HG02938 (cell line): ENCODE data around the gene IQCM.
A peak's percentile ranks its signal among the peaks of the same experiment; 100 is the strongest.

Experiments
- ATAC-seq: cut with Tn5 transposase; IDR thresholded peaks from one replicate; pipeline ENCODE4 v1.9.1; 2021; ENCODE audit warnings: mild to moderate bottlenecking, moderate library complexity; ENCODE audit not compliant: unreplicated experiment

IQCM gene

GRCh38 chr4:149713031-149713430 lies 102.6 kb downstream of the IQCM start:
- no peak for ATAC-seq

GRCh38 chr4:149711593-149712365 lies 103.9 kb downstream of the IQCM start:
- ATAC-seq: no peak

- no peak for ATAC-seq
These were observed 106.0 kb downstream of the IQCM start for GRCh38 chr4:149709640-149710039.

- no peak for ATAC-seq
These were observed 107.0 kb downstream of the IQCM start for GRCh38 chr4:149708513-149709130.

- no peak for ATAC-seq
These were observed 107.8 kb downstream of the IQCM start for GRCh38 chr4:149707862-149708261.

- ATAC-seq: no peak
These were observed 108.7 kb downstream of the IQCM start for GRCh38 chr4:149706942-149707341.

GRCh38 chr4:149702414-149703293 lies 113.0 kb downstream of the IQCM start:
- peak; percentile 61 for ATAC-seq

- no peak for ATAC-seq
These were observed 114.0 kb downstream of the IQCM start for GRCh38 chr4:149701435-149702156.

- ATAC-seq: no peak
These were observed 115.4 kb downstream of the IQCM start for GRCh38 chr4:149700272-149700671.

GRCh38 chr4:149699642-149700041 lies 116.0 kb downstream of the IQCM start:
- no peak for ATAC-seq

GRCh38 chr4:149690726-149691125 lies 124.9 kb downstream of the IQCM start:
- ATAC-seq: no peak

GRCh38 chr4:149684516-149684915 lies 131.1 kb downstream of the IQCM start:
- no peak for ATAC-seq

- peak; percentile 98 for ATAC-seq
These were observed 139.6 kb downstream of the IQCM start for GRCh38 chr4:149676076-149676475.

- no peak for ATAC-seq
These were observed 169.9 kb downstream of the IQCM start for GRCh38 chr4:149645790-149646189.

- ATAC-seq: no peak
These were observed 177.6 kb downstream of the IQCM start for GRCh38 chr4:149638073-149638472.

GRCh38 chr4:149634368-149634767 lies 181.3 kb downstream of the IQCM start:
- no peak for ATAC-seq

- ATAC-seq: no peak
These were observed 184.0 kb downstream of the IQCM start for GRCh38 chr4:149631629-149632028.

GRCh38 chr4:149630064-149630463 lies 185.6 kb downstream of the IQCM start:
- no peak for ATAC-seq

- ATAC-seq: no peak
These were observed 209.9 kb downstream of the IQCM start for GRCh38 chr4:149605601-149606378.

- ATAC-seq: no peak
These were observed 210.8 kb downstream of the IQCM start for GRCh38 chr4:149604827-149605226.
